HepG2 (cell line): ENCODE results near the gene PLSCR1. TPM values are rescaled to one million over a fixed set of nuclear protein-coding genes. Genes with fewer than 3 reads are reported as not detected.

Experiments
- ATAC-seq: fragments of 200-7000 bp; cut with Tn5 transposase; 3 replicates; pipeline ENCODE4 v1.9.1; 2020; ENCODE audit warnings: mild to moderate bottlenecking, moderate library complexity
- BruUV-seq: library from RNA; stranded (reverse); fragments of 400-500 nt; replicated peaks from 2 replicates; lab custom pipeline; 2021; lab: Mats Ljungman, UMichigan
- CTCF ChIA-PET: fragments of 300-600 bp; formaldehyde crosslinking; extraction: SDS; loops from one replicate; lab custom pipeline; 2021; ENCODE audit warnings: low total read pairs, inconsistent platforms, low intra/inter-chr PET ratio; lab: Yijun Ruan, JAX
- POLR2A ChIA-PET: fragments of 350-600 bp; sonication (Branson Sonifier 250); formaldehyde crosslinking; loops from one replicate; lab custom pipeline; 2020; ENCODE audit warnings: antibody characterized with exemption, inconsistent platforms; lab: Yijun Ruan, JAX
- DNase-seq: peaks from one replicate; pipeline ENCODE4 v3.0.0-alpha.2; 2015; ENCODE audit warnings: low spot score
- FAIRE-seq: peaks from 3 replicates; lab custom pipeline; 2011; peaks lifted over from hg19 to GRCh38; lab: Jason Lieb, UNC
- H2AFZ ChIP-seq: one replicate; pipeline ENCODE4 v1.6.1; 2011; ENCODE audit warnings: low read length, inconsistent platforms
- H3K27ac ChIP-seq: fragments of 300-600 bp; 3 replicates; pipeline ENCODE4 v1.8.0; 2011; ENCODE audit warnings: mixed run types, mild to moderate bottlenecking, mixed read lengths, low read length, inconsistent platforms; ENCODE audit not compliant: insufficient read depth; ENCODE audit errors: extremely low read length
- H3K27me3 ChIP-seq, 2 experiments: fragments of 200-600 bp in 1 of 2; 2 replicates in 1 of 2; 3 replicates in 1 of 2; pipeline versions ENCODE4 v1.6.0 to v1.8.0; 2011; ENCODE audit warnings: low read length in 2 of 2, mild to moderate bottlenecking in 2 of 2, moderate library complexity in 2 of 2, inconsistent platforms in 1 of 2; ENCODE audit not compliant: insufficient read depth in 2 of 2, control insufficient read depth in 1 of 2
- H3K36me3 ChIP-seq, 2 experiments: fragments of 200-600 bp in 1 of 2; replicated peaks in 1 of 2; 2 replicates in 1 of 2; 3 replicates in 1 of 2; pipeline versions ENCODE4 v1.5.1 to v1.8.0; 2011; ENCODE audit warnings: low read length in 2 of 2, inconsistent platforms in 1 of 2; ENCODE audit not compliant: insufficient read depth in 2 of 2, control insufficient read depth in 1 of 2
- H3K4me1 ChIP-seq: 2 replicates; pipeline ENCODE4 v1.5.1; 2012; ENCODE audit warnings: low read length, inconsistent platforms; ENCODE audit not compliant: insufficient read depth
- H3K4me2 ChIP-seq: 2 replicates; pipeline ENCODE4 v1.6.0; 2011; ENCODE audit warnings: low read depth, low read length, inconsistent platforms
- H3K4me3 ChIP-seq, 3 experiments: fragments of 200-600 bp in 1 of 3; sonication (generic), shearing (Covaris generic) in 1 of 3; replicated peaks in 1 of 3; 2 replicates each; pipeline ENCODE4 v1.5.1; 2011 to 2016; ENCODE audit warnings: low read length in 3 of 3, inconsistent platforms in 2 of 3, low read depth in 2 of 3, mild to moderate bottlenecking in 2 of 3, control low read depth in 1 of 3, mixed read lengths in 1 of 3; ENCODE audit not compliant: insufficient read depth in 1 of 3
- H3K79me2 ChIP-seq: one replicate; pipeline ENCODE4 v1.6.1; 2011; ENCODE audit warnings: low read length, inconsistent platforms; ENCODE audit not compliant: insufficient read depth
- H3K9ac ChIP-seq: 2 replicates; pipeline ENCODE4 v1.6.0; 2011; ENCODE audit warnings: mild to moderate bottlenecking, low read depth, low read length, inconsistent platforms; ENCODE audit not compliant: insufficient read depth
- H3K9me3 ChIP-seq: 2 replicates; pipeline ENCODE4 v1.5.1; 2012; ENCODE audit warnings: mild to moderate bottlenecking, low read length
- H4K20me1 ChIP-seq: 2 replicates; pipeline ENCODE4 v1.6.0; 2011; ENCODE audit warnings: inconsistent platforms, mild to moderate bottlenecking, low read length, moderate library complexity; ENCODE audit not compliant: insufficient read depth
- ARID5B ChIP-seq: IDR thresholded peaks from 2 replicates; pipeline ENCODE4 v1.4.0; 2020; ENCODE audit warnings: mild to moderate bottlenecking, missing genetic modification reagents
- EZH2 ChIP-seq: conservative IDR thresholded peaks from 2 replicates; pipeline ENCODE4 v1.6.1; 2012; ENCODE audit warnings: mild to moderate bottlenecking, low read depth, low read length, moderate library complexity
- SSRP1 ChIP-seq: IDR thresholded peaks from 2 replicates; pipeline ENCODE4 v1.6.1; 2016; ENCODE audit warnings: control low read depth
- TIGD3 ChIP-seq: sonication (generic); formaldehyde crosslinking; IDR thresholded peaks from 2 replicates; pipeline ENCODE4 v1.5.1; 2020; ENCODE audit warnings: mild to moderate bottlenecking, missing genetic modification reagents, borderline replicate concordance
- ZSCAN12 ChIP-seq: sonication (generic); formaldehyde crosslinking; IDR thresholded peaks from 2 replicates; pipeline ENCODE4 v1.9.0; 2021; ENCODE audit warnings: mild to moderate bottlenecking, missing genetic modification reagents
- WGBS: methylation state at CpG from one replicate; pipeline ENCODE4 v1.1.6; 2017; ENCODE audit warnings: low lambda C conversion rate; 5-methylcytosine and 5-hydroxymethylcytosine counted together
- in situ Hi-C: cut with HindIII; loops from 2 replicates; pipeline ENCODE4 v1.10.0; 2017; ENCODE audit warnings: low pct_unique_long_range_greater_than_20kb; ENCODE audit not compliant: extremely low pct_ligation_motif_present
- intact Hi-C: fragments of 100-400 bp; cut with micrococcal nuclease; formaldehyde crosslinking; loops from one replicate; pipeline ENCODE4 v1.10.0; 2022; ENCODE audit not compliant: unreplicated experiment
- polyA plus RNA-seq, 8 experiments: library from polyadenylated mRNA; depleted of rRNA in 3 of 8; stranded (reverse) in 7 of 8; unstranded in 1 of 8; fragments of >200 nt; fragmentation: Illumina TruSeq in 4 of 8; extraction: Trizol in 4 of 8; gene quantifications; 2 replicates each; pipeline versions ENCODE4 v1.2.1 to v1.2.3, GENCODE V29; 2011 to 2016; ENCODE audit warnings: low read depth in 4 of 8, missing spikeins in 1 of 8, mixed read lengths in 1 of 8; ENCODE audit not compliant: insufficient read depth in 1 of 8
- total RNA-seq, 5 experiments: library from RNA; depleted of rRNA; stranded (reverse); fragments of >200 nt; fragmentation: Illumina TruSeq; extraction: Trizol; gene quantifications; 2 replicates each; pipeline ENCODE4 v1.2.3, GENCODE V29; 2016; ENCODE audit warnings: low read depth in 1 of 5

PLSCR1 gene
- total and polyA plus RNA-seq, 2 of the 13 experiments (the other 11 are each of a cell fraction or from before 2014, with no cell fraction given): 33.8 to 34.1 TPM

GRCh38 chr3:146468234-146468633 is 76.2 kb downstream of the PLSCR1 start:
- Histone ChIP-seq H3K9ac (no peak overlapping the region), H3K36me3 (no peaks in the 10 kb centered on the region), H2AFZ (no peak overlapping the region), H3K79me2 (no peaks in the 10 kb centered on the region), H3K9me3 (no peaks in the 10 kb centered on the region), H4K20me1 (no peaks in the 10 kb centered on the region), H3K4me3 (no peak overlapping the region), H3K4me1 (no peaks in the 10 kb centered on the region), H3K27me3 (no peaks in the 10 kb centered on the region), H3K4me2 (no peak overlapping the region), H3K27ac (no peak overlapping the region)
- BruUV-seq: no TSS peak
- TF ChIP-seq ARID5B (CRISPR knock-in tag) (no peak), SSRP1 (no peak), ZSCAN12 (CRISPR knock-in tag) (no peak), EZH2 (no peak), TIGD3 (CRISPR knock-in tag) (no peak)
- POLR2A ChIA-PET: no interaction called here
- intact Hi-C loops (no loop called here), in situ Hi-C loops (no loop called here)
- no peak for DNase-seq
- CTCF ChIA-PET: no interaction called here
- no peak for ATAC-seq
- FAIRE-seq: no peak
- 13% methylated on average over 4 of the region's 4 CpGs for WGBS
